DND-41 (cell line): Measurements from ENCODE around the gene PNLIPRP3.

ENCODE experiments used
- EZH2 ChIP-seq: IDR thresholded peaks from 3 replicates; pipeline ENCODE4 v1.6.1; 2012; ENCODE audit warnings: borderline replicate concordance, low read depth, mild to moderate bottlenecking, moderate library complexity, low read length, inconsistent platforms; ENCODE audit not compliant: severe bottlenecking
- TF ChIP-seq, protein P1 (sequence below): IDR thresholded peaks from 2 replicates; pipeline ENCODE4 v1.5.1; 2012; ENCODE audit warnings: borderline replicate concordance, low read length, moderate library complexity, mild to moderate bottlenecking; ENCODE audit not compliant: poor library complexity, severe bottlenecking; ENCODE audit errors: extremely low read depth

GRCh38 chr10:116444527-116445142 lies 17.0 kb downstream of the PNLIPRP3 start:
- TF ChIP-seq EZH2, result no peak
- TF ChIP-seq, protein P1, sequence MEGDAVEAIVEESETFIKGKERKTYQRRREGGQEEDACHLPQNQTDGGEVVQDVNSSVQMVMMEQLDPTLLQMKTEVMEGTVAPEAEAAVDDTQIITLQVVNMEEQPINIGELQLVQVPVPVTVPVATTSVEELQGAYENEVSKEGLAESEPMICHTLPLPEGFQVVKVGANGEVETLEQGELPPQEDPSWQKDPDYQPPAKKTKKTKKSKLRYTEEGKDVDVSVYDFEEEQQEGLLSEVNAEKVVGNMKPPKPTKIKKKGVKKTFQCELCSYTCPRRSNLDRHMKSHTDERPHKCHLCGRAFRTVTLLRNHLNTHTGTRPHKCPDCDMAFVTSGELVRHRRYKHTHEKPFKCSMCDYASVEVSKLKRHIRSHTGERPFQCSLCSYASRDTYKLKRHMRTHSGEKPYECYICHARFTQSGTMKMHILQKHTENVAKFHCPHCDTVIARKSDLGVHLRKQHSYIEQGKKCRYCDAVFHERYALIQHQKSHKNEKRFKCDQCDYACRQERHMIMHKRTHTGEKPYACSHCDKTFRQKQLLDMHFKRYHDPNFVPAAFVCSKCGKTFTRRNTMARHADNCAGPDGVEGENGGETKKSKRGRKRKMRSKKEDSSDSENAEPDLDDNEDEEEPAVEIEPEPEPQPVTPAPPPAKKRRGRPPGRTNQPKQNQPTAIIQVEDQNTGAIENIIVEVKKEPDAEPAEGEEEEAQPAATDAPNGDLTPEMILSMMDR, result peak; percentile 79
